Measurements from ENCODE around the gene BSND. TPM values are rescaled to one million over a fixed set of nuclear protein-coding genes. Genes with fewer than 3 reads are reported as not detected.
A peak's percentile ranks its signal among the peaks of the same experiment; 100 is the strongest.
"Not testable (repeated sequence)": the region's sequence is repeated elsewhere in the genome, so short reads cannot be mapped to it uniquely, and the experiment has no call there.

The BSND gene
- total RNA-seq, 1 donor from 2014 or later = not detected

DNA sequence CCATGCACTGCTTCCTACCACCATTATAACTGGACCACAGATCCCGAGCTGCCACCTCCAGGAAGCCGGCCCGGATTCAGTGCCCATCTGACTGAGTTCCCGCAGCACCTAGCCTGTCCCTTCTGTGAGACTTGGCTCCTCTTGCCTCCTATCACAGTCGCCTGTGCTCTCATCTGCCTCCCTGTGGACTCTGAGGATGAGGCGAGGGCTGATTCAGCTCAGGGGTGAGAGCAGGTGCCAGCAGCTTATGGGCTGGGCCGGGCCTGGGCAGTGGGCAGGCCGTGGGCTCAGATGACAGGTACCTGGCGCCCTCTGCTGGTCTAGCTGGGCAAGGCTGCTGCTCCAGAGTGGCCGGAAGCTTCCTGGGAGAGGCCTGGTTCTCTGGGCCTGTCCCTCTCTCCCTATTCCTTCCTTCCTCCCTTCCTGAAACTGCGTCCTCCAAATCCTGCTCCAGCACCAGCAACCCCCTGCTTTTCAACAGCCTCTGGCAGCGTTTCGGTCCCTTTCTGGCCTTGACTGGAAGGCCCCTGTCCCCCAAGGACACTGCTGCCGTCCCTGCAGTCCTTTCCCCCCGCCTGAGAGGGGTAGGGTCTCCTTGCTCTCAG, 23.3 kb downstream of the BSND start:
- peak; percentile 92 for DNase-seq

DNA sequence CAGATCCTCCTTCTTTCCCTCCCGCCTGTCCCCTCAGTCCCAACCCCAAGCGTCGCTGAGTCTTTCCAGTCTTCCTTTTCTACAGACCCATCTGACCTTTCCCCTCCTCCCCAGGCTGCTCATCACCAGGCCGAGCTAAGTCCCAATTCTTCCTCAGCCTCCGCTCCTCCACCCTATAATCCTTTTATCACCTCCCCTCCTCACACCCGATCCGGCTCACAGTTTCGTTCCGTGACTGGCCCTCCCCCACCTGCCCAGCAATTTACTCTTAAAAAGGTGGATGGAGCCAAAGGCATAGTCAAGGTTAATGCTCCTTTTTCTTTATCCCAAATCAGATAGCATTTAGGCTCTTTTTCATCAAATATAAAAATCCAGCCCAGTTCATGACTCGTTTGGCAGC, 25.4 kb downstream of the BSND start:
- not testable (repeated sequence) for DNase-seq

DNA sequence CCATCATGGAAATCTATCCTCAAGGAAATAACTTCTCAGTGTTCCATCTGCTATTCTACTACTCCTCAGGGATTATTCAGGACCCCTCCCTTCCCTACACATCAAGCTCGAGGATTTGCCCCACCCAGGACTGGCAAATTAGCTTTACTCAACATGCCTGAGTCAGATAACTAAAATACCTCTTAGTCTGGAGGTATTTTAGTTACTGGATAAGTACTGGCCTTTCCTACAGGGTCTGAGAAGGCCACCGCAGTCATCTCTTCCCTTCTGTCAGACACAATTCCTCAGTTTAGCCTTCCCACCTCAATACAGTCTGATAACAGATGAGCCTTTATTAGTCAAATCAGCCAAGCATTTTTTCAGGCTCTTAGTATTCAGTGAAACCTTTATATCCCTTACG, 27.9 kb downstream of the BSND start:
- DNase-seq = not testable (repeated sequence)

DNA sequence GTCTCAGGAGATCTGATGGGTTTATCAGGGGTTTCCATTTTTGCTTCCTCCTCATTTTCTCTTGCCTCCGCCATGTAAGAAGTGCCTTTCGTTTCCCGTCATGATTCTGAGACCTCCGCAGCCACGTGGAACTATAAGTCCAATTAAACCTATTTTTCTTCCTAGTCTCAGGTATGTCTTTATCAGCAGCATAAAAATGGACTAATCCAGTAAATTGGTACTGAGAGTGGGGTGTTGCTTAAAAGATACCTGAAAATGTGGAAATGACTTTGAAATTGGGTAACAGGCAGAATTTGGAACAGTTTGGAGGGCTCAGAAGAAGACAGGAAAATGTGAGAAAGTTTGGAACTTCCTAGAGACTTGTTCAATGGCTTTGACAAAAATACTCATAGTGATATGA, 32.4 kb downstream of the BSND start:
- not testable (repeated sequence) for DNase-seq

DNA sequence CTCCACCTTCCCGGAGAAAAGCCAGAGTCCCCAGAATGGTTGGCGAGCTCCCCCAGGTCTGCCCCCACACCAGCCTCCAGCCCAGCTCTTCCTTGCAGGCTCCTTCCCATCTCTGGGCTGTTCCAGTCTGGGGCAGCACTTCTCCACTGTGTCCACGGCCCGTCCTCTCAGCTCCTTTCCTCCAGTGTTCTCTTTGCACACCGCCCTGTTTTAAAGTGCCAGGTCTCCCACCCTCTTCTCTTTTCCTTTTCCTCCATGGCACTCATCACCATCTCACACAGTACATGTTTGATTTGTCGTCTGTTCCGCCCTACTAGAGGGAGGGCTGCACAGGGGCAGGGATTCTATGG, 34.5 kb downstream of the BSND start:
- DNase-seq = no peak

DNA sequence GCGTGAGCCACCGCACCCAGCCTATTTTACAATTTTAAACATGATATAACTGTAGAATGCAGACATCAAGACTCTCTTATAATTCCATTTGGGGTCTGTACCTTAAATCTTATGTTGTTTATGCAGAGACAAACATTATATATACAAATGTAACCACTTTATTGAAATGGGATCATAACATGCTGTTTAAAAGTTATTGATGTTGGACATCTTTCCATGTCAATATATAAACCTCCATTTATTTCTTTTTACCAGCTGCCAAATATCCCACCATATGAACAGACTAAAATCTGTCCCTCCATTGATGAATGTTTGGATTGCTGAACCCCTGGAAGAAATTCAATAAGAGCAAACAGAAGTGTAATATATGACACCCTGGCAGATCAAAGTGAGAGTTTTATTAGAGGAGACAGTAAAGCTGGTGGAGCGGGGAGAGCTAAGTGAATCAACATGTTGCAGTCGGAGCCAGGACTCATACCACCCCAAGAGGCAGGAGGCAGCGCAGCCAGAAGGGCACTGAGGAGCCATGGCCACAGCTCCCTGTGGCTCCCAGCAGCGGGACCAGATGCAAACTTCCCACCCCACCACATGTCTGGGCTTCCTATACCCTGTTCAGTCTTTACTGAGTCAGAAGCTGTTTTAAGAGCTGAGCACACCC, 35.9 kb downstream of the BSND start:
- DNase-seq = no peak

DNA sequence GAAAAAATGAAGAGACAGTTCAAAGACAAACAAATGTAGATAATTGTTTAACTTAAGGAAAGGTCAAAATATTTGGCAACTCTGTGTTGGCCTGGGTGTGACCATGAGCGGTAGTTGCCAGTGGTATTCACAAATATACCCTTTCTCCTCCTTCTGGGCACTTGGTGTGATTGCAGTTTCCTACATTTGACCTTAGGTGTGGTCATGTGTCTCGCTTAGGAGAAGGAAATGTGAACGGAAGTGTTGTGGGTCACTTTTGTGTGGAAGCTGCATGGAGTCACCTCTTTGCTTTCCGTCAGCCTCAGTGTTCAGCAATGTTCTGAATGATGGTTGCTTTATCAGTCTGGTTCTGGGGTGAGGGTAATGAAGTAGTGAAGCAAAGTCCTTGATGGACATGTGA, 37.2 kb downstream of the BSND start:
- DNase-seq = no peak

DNA sequence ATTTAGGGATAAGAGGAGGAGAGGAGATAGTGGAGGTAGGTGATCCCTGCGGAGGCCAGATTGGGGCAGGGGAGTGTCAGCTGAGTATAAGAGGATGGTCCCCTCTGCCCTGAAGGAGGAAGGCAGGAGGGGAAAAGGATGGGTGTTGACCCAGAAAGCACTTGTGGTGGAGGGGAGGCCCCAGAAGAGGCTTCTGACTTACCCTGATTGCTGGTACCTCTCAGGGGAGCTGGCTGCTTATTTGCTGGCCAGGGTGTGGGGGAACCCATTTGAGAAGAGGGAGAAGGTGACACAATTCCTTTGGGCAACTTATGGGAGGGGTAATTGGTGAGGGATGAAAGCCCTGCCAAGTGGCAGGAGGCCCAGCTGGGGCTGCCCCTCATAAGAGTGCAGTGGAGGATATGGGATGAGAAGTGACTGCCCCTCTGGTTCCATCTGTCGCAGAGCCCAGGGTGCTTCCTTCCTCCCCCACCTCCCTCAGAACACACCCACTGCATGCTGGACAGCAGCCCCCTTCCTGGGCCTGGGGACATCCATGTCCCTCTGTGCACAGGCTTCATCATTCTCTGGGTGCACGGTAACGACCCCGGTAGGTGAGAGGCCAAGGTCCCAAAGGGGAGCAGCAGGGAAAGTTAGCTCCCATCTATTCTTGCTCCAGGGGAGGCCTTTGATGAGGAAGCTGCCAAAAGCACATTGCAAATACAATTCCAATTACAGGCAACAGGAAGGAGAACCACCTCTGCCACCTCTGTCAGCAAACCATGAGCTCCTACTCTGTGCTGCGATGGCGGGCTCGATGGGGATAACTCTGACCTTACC, 39.2 kb downstream of the BSND start:
- no peak for DNase-seq

DNA sequence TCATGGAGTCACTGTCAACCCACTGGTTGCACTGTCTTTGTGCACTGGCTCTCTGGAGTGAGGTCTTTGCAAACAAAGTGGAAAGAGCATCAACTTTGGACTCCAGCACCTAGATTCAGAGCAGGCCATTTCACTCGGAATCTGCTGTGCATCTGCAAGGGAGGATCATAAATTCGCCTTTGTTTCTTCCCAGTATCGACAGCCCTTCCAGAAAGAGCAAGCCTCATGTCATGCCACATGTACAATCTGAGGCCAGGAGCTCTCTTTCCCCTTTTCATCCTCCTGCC, 39.8 kb downstream of the BSND start:
- no peak for DNase-seq

DNA sequence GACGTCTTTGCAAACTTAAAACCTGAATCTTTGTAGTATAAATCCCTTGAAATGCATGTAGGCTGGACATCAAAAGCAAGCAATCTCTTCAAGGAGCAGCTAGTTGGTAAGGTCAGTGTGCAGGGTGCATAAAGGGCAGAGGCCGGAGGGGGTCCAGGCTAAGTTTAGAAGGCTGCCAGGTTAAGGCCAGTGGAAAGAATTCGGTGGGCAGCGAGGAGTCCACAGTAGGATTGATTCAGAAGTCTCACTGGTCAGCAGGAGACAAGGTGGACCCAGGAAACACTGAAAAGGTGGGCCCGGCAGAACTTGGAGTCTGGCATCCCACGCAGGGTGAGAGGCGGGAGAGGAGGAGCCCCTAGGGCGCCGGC, 40.2 kb downstream of the BSND start:
- no peak for DNase-seq

DNA sequence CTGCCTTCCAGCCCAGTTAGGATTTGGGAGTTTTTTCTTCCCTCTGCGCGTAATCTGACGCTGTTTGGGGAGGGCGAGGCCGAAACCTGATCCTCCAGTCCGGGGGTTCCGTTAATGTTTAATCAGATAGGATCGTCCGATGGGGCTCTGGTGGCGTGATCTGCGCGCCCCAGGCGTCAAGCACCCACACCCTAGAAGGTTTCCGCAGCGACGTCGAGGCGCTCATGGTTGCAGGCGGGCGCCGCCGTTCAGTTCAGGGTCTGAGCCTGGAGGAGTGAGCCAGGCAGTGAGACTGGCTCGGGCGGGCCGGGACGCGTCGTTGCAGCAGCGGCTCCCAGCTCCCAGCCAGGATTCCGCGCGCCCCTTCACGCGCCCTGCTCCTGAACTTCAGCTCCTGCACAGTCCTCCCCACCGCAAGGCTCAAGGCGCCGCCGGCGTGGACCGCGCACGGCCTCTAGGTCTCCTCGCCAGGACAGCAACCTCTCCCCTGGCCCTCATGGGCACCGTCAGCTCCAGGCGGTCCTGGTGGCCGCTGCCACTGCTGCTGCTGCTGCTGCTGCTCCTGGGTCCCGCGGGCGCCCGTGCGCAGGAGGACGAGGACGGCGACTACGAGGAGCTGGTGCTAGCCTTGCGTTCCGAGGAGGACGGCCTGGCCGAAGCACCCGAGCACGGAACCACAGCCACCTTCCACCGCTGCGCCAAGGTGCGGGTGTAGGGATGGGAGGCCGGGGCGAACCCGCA, 40.8 kb downstream of the BSND start, which contains the start of gene PCSK9:
Gene PCSK9, plus strand, starts transcription at position 207 of the 741 bp plus-strand sequence. Its CDS starts 290 bp downstream, at position 497.
- DNase-seq = peak; percentile 25

DNA sequence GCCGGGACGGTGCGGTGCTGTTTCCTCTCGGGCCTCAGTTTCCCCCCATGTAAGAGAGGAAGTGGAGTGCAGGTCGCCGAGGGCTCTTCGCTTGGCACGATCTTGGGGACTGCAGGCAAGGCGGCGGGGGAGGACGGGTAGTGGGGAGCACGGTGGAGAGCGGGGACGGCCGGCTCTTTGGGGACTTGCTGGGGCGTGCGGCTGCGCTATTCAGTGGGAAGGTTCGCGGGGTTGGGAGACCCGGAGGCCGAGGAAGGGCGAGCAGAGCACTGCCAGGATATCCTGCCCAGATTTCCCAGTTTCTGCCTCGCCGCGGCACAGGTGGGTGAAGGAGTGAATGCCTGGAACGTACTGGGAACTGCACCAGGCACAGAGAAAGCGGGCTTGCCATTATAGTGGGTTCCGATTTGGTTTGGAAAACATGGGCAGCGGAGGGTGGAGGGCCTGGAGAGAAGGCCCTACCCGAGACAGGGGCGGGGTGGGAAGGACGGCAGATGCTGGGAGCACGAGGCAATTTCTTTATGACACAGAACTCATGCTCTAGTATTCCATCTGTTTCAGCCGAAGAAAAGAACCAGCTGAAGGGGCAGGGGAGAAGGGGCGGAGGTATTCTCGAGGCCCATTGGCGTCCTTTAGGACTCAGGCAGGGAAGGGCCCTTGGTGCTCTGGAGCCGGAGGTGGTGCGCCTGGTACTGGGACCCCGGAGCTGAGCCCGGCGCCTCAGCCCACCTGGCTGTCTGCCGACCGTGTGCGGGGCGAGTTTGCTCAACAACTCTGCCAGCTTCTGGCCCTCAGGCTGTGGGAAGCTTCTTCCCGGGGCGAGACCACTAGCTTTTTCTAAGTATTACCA, 41.6 kb downstream of the BSND start:
- no peak for DNase-seq

DNA sequence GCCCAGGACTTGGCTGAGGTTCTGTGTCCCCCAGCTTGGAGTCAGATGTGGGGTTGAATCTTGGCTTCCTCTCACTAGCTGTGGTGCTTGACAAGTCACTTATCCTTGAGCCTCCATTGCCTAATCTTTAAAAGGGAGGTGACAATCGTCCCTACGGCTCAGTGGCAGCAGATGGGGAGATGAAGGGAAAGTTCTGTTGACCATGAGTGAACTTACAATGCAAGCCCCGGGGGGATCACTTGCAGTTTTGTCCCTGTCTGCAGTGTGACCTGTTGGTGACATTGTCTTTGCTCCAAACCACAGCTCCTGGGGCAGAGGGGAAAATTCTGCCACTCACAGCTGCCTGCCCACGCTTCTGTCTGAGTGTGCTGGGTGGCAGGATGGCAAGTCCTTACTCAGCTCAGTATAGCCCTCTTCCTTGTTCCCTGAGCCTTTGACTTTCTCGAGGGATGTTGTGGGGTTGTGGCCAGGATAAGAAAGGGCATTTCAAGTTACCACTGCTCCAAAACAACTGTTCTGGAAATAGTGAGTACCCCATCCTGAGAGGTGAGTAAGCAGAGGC, 42.3 kb downstream of the BSND start:
- no peak for DNase-seq

DNA sequence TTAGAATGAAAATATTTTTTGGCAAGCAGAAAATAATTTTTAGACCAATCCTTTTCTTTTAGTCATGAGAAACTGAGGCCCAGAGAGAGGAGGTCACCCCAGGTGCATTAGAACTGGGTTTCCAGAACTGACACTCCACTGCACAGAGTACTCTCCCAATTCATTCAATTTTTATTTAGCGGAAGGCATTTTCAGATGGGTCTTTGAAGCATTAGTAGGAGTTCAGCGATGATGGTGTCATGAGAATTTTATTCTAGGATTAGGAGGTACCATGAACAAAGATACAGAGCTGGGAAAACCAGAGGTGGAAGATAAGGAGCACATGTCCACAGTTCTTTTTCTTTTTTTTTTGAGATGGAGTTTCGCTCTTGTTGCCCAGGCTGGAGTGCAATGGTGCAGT, 42.9 kb downstream of the BSND start:
- DNase-seq = no peak

DNA sequence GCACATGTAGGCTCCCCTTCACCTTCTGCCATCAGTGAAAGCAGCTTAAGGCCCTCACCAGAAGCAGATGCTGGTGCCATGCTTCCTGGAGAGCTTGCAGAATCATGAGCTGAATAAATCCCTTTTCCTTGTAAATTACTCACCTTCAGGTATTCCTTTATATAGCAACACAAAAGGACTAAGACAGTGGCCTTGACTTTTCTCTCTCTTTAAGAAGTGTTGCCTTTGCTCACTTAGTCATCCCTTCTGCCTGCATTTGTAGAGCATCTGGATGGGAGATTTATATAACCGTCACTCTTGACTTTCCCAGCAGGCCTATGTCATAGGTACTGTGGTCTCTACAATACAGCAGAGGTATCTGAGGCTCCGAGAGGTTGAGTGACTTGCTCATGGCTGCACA, 44.3 kb downstream of the BSND start:
- no peak for DNase-seq

DNA sequence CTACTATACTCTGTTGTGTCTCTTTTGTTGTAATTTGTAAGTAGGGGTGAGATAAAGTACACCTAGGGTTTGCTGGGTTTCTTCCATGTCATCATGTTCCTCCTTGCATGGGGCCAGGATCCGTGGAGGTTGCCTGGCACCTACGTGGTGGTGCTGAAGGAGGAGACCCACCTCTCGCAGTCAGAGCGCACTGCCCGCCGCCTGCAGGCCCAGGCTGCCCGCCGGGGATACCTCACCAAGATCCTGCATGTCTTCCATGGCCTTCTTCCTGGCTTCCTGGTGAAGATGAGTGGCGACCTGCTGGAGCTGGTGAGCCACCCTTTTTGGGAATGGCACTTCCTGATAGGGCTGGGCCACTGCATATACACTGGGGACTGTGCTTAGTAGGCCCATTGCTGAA, 45.0 kb downstream of the BSND start:
- no peak for DNase-seq

DNA sequence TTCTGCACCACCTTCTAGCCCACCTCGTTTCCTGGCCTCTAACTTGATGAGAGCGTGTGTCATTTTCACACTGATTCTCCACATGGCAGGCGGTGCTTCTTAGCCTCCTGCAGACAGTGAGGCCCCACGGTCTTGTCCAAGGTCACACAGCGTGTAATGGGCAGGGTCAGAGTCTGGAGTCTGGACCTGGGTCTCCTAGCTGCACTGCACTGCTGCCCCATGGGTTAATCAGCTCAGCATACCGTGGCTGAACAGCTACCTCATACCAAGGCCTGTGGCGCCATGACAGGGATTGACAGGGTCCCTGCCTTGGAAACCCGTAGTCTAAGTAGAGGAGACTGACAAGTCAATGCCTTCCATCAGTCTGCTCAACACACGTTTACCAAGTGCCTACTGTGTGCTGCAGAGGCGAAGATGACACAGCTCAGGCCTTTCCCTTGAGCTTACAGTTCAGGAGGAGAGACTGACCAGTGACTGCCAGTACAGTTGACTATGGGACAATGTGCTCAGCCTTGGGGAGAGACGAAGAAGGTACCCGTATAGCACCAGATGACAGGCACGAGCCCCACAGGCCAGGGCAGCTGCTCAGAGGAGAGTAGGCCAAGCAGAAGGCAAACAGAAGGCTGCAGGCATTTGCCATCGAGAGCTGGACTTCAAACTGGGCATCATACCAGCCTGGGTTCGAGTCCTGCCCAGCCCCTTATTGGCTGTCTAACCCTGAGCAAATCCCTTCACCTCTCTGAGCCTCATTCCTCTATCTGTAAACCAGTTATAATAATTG, 46.1 kb downstream of the BSND start:
- DNase-seq = no peak

DNA sequence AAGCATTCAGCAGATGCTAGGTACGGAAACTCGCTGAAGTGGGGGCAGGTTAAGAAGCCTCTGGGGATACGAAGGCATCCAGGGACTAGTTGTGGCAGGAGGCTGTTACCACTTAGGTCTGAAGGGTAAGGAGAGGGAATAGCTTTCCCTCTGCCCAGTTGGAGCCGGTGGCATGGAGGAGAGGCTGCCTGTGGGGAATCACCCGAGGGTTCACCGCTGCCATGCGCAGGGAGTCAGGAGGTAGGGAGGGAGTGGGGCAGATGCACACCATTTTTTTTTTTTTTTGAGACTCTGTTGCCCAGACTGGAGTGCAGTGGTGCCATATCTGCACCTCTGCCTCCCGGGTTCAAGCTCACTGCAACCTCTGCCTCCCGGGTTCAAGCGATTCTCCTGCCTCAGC, 46.7 kb downstream of the BSND start:
- no peak for DNase-seq

DNA sequence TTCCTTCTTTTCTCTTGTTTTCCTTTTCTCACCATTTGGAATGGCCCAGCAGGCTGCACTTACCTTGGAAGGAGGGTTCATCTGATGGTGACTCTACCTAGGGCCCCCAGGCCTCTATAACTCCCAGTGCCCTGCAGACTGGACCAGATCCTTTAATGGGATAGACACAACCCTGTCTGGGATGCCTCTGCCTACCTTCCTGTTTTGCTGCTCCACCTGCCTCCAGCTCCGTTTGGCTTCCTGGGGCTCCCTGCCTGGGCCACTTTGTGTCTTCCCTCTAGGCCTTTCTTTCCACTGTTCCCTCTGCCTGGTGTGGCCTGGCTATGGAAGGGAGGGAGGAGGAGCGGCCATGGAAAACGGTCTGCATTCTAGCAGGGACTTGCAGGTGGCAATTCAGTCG, 48.1 kb downstream of the BSND start:
- no peak for DNase-seq

DNA sequence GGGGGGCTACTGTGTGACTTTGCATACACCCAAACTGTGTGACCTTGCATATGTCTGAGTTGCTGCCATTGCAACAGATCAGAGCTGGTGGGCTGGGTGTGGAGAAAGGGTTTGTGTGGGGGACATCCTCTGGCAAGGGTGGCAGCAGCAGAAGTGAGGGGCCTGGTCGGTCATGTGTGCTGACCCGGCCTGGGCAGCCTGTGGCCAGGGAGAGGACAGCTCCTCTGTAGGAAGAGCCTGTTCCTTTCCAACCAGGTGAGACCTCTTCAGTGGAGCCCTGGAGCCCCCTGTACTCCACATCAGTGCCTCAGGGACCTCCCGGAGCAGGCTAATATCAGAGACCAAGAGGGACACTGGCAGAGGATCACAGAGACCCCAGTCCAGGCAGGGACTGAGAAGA, 48.9 kb downstream of the BSND start:
- no peak for DNase-seq

Data from dermis blood vessel endothelial cell (primary cell).